Kidney (tissue), 14 donors: ENCODE results near the gene SH3BGRL2. TPM values are rescaled to one million over a fixed set of nuclear protein-coding genes. Genes with fewer than 3 reads are reported as not detected.

Source experiments
- DNase-seq, 5 donors: peaks; one replicate each; pipeline ENCODE4 v3.0.0-alpha.2; 2013 to 2020
- FAIRE-seq: peaks from 2 replicates; lab custom pipeline; 2012; peaks lifted over from hg19 to GRCh38; lab: Jason Lieb, UNC
- H3K27ac ChIP-seq, 2 donors: one replicate each; pipeline ENCODE4 v1.7.0; 2013; ENCODE audit warnings: low read depth in 2 of 2, low read length in 2 of 2, inconsistent platforms in 1 of 2
- H3K27me3 ChIP-seq: one replicate; pipeline ENCODE4 v1.7.1; 2013; ENCODE audit warnings: low read length, inconsistent platforms; ENCODE audit not compliant: control insufficient read depth, insufficient read depth
- H3K36me3 ChIP-seq, 3 donors: one replicate each; pipeline versions ENCODE4 v1.7.0 to v1.7.1; 2013; ENCODE audit warnings: low read length in 3 of 3, control low read depth in 1 of 3, inconsistent platforms in 1 of 3; ENCODE audit not compliant: insufficient read depth in 3 of 3, control insufficient read depth in 2 of 3
- H3K4me1 ChIP-seq, 3 donors: one replicate each; pipeline versions ENCODE4 v1.7.0 to v1.7.1; 2013; ENCODE audit warnings: low read length in 3 of 3, inconsistent platforms in 1 of 3, low read depth in 1 of 3; ENCODE audit not compliant: control insufficient read depth in 2 of 3, insufficient read depth in 2 of 3
- H3K4me3 ChIP-seq, 3 donors: one replicate each; pipeline versions ENCODE4 v1.7.0 to v1.8.1; 2013; ENCODE audit warnings: low read length in 3 of 3, control low read depth in 1 of 3, inconsistent platforms in 1 of 3
- H3K9ac ChIP-seq, 3 donors: one replicate each; pipeline versions ENCODE4 v1.7.0 to v1.7.1; 2013; ENCODE audit warnings: low read length in 3 of 3, control low read depth in 1 of 3, inconsistent platforms in 1 of 3
- H3K9me3 ChIP-seq, 3 donors: one replicate each; pipeline versions ENCODE4 v1.7.0 to v1.7.1; 2013; ENCODE audit warnings: low read length in 3 of 3, control low read depth in 1 of 3, inconsistent platforms in 1 of 3; ENCODE audit not compliant: control insufficient read depth in 2 of 3, insufficient read depth in 1 of 3
- intact Hi-C: fragments of 100-400 bp; cut with DNase I; formaldehyde crosslinking; loops from one replicate; pipeline ENCODE4 v1.11.1; 2022
- polyA plus RNA-seq: library from polyadenylated mRNA; stranded (reverse); fragments of 350-450 nt; fragmentation: Illumina TruSeq; extraction: RNeasy Lipid Tissue Mini Kit (QIAGEN cat#74804); gene quantifications from one replicate; pipeline ENCODE4 v1.2.3, GENCODE V29; 2014; ENCODE audit warnings: low read depth, low replicate concordance; ENCODE audit not compliant: insufficient read depth
- total RNA-seq: library from RNA; stranded (reverse); fragmentation: NEBNext Ultra II Directional; extraction: Animal tissue kit (Norgen Biotek cat#: 25700); gene quantifications from one replicate; pipeline ENCODE4 v1.2.1, GENCODE V29; 2021
- TF ChIP-seq, protein P1 (sequence below): IDR thresholded peaks from 3 replicates; pipeline ENCODE4 v1.5.1; 2012; ENCODE audit warnings: mild to moderate bottlenecking, moderate library complexity, borderline replicate concordance; ENCODE audit not compliant: insufficient read depth; ENCODE audit errors: extremely low read depth
- donor health status: control.
- donor health status: control.
- donor health status: control.
- donor health status: control.
- donor health status: control.
- donor health status: DM: yes; HTN: yes; CAD: no.
- donor health status: Normal renal cell carcinoma (clear cell type).

The SH3BGRL2 gene
- total and polyA plus RNA-seq, 2 donors from 2014 or later, result 14.6 to 18.6 TPM

GRCh38 chr6:79604583-79605037 is 26.5 kb upstream of the SH3BGRL2 start:
- H3K4me3 ChIP-seq, result no peak overlapping the region
- FAIRE-seq, result no peak

DNA sequence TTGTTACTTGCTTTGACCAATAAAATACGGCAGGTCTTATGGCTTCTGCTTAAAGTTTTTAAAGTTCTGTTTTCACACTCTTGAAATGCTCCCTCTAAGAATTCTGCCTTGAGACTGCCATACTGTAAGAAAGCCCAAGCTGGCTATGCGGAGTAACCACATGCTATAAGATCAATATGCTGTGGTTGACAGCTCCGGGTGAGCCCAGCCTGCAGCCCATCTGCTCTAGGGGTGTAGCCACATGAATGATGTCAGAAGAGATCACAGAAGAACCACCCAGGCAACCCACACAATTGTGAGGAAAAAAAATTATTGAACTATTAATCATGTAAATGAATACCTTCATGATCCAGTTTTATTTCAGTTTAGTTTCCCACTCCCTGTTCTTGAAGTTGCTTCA is 26.1 kb upstream of the SH3BGRL2 start:
- H3K4me1 ChIP-seq, result peaks cover 0 to 7% (median 0%) of the 10 kb centered on the region in 3 donors
- no peak overlapping the region for H3K4me3 ChIP-seq
- H3K27me3 ChIP-seq, result no peaks in the 10 kb centered on the region
- TF ChIP-seq, protein P1, sequence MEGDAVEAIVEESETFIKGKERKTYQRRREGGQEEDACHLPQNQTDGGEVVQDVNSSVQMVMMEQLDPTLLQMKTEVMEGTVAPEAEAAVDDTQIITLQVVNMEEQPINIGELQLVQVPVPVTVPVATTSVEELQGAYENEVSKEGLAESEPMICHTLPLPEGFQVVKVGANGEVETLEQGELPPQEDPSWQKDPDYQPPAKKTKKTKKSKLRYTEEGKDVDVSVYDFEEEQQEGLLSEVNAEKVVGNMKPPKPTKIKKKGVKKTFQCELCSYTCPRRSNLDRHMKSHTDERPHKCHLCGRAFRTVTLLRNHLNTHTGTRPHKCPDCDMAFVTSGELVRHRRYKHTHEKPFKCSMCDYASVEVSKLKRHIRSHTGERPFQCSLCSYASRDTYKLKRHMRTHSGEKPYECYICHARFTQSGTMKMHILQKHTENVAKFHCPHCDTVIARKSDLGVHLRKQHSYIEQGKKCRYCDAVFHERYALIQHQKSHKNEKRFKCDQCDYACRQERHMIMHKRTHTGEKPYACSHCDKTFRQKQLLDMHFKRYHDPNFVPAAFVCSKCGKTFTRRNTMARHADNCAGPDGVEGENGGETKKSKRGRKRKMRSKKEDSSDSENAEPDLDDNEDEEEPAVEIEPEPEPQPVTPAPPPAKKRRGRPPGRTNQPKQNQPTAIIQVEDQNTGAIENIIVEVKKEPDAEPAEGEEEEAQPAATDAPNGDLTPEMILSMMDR, result no peak
- no peak overlapping the region for H3K27ac ChIP-seq
- intact Hi-C loops, result no loop called here
- no peak overlapping the region for H3K9ac ChIP-seq
- no peaks in the 10 kb centered on the region for H3K36me3 ChIP-seq
- H3K9me3 ChIP-seq, result no peaks in the 10 kb centered on the region
- FAIRE-seq (no peak), DNase-seq (no peak)

More at GRCh38 chr6:79604583-79605037, 26.5 kb upstream of the SH3BGRL2 start:
- no peaks in the 10 kb centered on the region for H3K9me3 ChIP-seq
- peaks cover 0 to 7% (median 0%) of the 10 kb centered on the region in 3 donors for H3K4me1 ChIP-seq
- no peaks in the 10 kb centered on the region for H3K27me3 ChIP-seq
- H3K27ac ChIP-seq, result peak overlapping the region in 1 of 2 donors; percentile 5
- peak in 1 of 5 donors; percentile 44 for DNase-seq
- intact Hi-C loops, result no loop called here
- TF ChIP-seq, protein P1, result no peak
- no peaks in the 10 kb centered on the region for H3K36me3 ChIP-seq
- H3K9ac ChIP-seq, result no peak overlapping the region

- H3K9ac ChIP-seq, result no peak overlapping the region
- intact Hi-C loops, result no loop called here
- DNase-seq (no peak), FAIRE-seq (no peak)
- no peaks in the 10 kb centered on the region for H3K27me3 ChIP-seq
- no peaks in the 10 kb centered on the region for H3K9me3 ChIP-seq
- peak overlapping the region in 1 of 2 donors; percentile 5 for H3K27ac ChIP-seq
- no peaks in the 10 kb centered on the region for H3K36me3 ChIP-seq
- H3K4me1 ChIP-seq, result peaks cover 0 to 7% (median 0%) of the 10 kb centered on the region in 3 donors
- no peak overlapping the region for H3K4me3 ChIP-seq
- TF ChIP-seq, protein P1, result no peak
Observed at GRCh38 chr6:79605968-79606764, 25.0 kb upstream of the SH3BGRL2 start.
